ENCODE results near the gene PLPP6. TPM values are rescaled to one million over a fixed set of nuclear protein-coding genes. Genes with fewer than 3 reads are reported as not detected.
"Not testable (repeated sequence)": the region's sequence is repeated elsewhere in the genome, so short reads cannot be mapped to it uniquely, and the experiment has no call there.

Gene PLPP6
- total RNA-seq, 2 donors from 2014 or later = 3.8 to 5.9 TPM

GRCh38 chr9:4642351-4642750 is 19.7 kb upstream of the PLPP6 start:
- Mint-ChIP-seq H3K4me1 (ENCODE audit: low read depth in 2 of 2) (peaks cover 0 to 5% of the 10 kb centered on the region in 2 donors), H3K4me3 (no peak overlapping the region), H3K36me3 (no peaks in the 10 kb centered on the region), H3K27ac (no peak overlapping the region), H3K9me3 (no peaks in the 10 kb centered on the region), H3K27me3 (peaks cover 2 to 3% of the 10 kb centered on the region in 2 donors)
- no peak for ATAC-seq
- DNase-seq (ENCODE audit: low spot score) = no peak

DNA sequence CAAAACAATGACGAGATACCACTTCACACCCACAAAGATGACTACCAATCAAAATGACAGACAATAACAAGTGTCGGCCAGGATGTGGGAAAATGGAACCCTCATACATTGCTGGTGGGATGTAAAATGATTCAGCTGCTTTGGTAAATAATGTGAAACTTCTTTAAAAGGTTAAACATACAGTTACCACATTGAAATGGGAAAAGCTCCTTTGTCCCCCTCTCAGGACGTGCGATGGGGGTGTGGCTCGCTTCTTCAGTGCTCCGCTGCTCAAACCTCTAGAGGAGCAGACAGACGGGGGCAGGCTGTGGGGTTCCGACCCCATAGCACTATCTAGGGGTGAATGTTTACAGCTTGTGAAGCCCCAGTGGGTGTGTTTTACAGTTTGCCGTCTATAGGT is 8.0 kb upstream of the PLPP6 start:
- Mint-ChIP-seq H3K4me1 (ENCODE audit: low read depth in 2 of 2) (peaks cover 24 to 26% of the 10 kb centered on the region in 2 donors), H3K27me3 (no peaks in the 10 kb centered on the region), H3K36me3 (peaks cover 4% of the 10 kb centered on the region), H3K9me3 (no peaks in the 10 kb centered on the region), H3K27ac (peak overlapping the region; percentile 73 to 90), H3K4me3 (peak overlapping the region; percentile 58)
- DNase-seq (ENCODE audit: low spot score) (peak; percentile 62), ATAC-seq (peak; percentile 92)

GRCh38 chr9:4654538-4654937 is 7.6 kb upstream of the PLPP6 start:
- no peak for DNase-seq (ENCODE audit: low spot score)
- no peaks in the 10 kb centered on the region for H3K9me3 Mint-ChIP-seq
- H3K27ac Mint-ChIP-seq = peak overlapping the region; percentile 73 to 90
- H3K4me1 Mint-ChIP-seq (ENCODE audit: low read depth in 2 of 2) = peaks cover 24 to 26% of the 10 kb centered on the region in 2 donors
- peak overlapping the region; percentile 58 for H3K4me3 Mint-ChIP-seq
- H3K27me3 Mint-ChIP-seq = no peaks in the 10 kb centered on the region
- H3K36me3 Mint-ChIP-seq = peaks cover 4% of the 10 kb centered on the region
- ATAC-seq = no peak

DNA sequence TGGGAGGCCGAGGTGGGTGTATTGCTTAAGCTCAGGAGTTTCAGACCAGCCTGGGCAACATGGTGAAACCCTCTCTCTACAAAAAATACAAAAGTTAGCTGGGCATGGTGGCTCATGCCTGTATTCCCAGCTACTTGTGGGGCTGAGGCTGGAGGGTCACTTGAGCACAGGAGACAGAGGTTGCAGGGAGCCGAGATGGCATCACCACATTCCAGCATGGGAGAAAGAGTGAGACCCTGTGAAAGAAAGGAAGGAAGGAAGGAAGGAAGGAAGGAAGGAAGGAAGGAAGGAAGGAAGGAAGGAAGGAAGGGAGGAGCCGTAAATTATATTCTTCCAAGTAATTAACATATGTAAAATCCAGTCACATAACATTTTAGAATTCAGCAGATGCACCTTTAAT is 5.9 kb upstream of the PLPP6 start:
- H3K9me3 Mint-ChIP-seq; H3K27me3 Mint-ChIP-seq; DNase-seq (ENCODE audit: low spot score); H3K36me3 Mint-ChIP-seq; ATAC-seq; H3K4me3 Mint-ChIP-seq: not testable (repeated sequence)
- H3K27ac Mint-ChIP-seq = peak overlapping the region in 1 of 2 donors; percentile 52
- peaks cover 27 to 33% of the 10 kb centered on the region in 2 donors for H3K4me1 Mint-ChIP-seq (ENCODE audit: low read depth in 2 of 2)

DNA sequence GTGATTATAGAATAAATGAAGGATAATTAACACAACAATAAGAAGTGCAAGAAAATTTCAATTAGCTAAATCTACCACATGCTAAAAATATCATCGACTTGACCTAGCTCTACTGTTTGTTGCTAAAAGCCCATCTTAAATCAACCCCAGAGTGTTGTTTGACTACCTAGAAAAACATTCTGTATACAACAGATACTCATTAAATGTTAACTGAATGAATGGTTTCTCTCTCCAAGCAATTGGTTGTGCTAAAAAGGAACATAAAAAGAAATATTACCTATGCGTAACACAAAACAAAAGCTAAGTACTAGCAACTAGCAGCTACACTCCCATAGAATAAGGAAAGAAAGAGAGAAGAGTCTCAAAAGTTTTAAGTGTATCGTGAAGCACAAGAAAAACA is 5.5 kb upstream of the PLPP6 start:
- no peak overlapping the region for H3K4me3 Mint-ChIP-seq
- DNase-seq (ENCODE audit: low spot score) = no peak
- no peak for ATAC-seq
- no peaks in the 10 kb centered on the region for H3K27me3 Mint-ChIP-seq
- peaks cover 4% of the 10 kb centered on the region for H3K36me3 Mint-ChIP-seq
- H3K4me1 Mint-ChIP-seq (ENCODE audit: low read depth in 2 of 2) = peaks cover 31 to 36% of the 10 kb centered on the region in 2 donors
- H3K27ac Mint-ChIP-seq = peak overlapping the region in 1 of 2 donors; percentile 52
- no peaks in the 10 kb centered on the region for H3K9me3 Mint-ChIP-seq

- no peaks in the 10 kb centered on the region for H3K9me3 Mint-ChIP-seq
- H3K4me1 Mint-ChIP-seq (ENCODE audit: low read depth in 2 of 2) = peaks cover 38 to 42% of the 10 kb centered on the region in 2 donors
- DNase-seq (ENCODE audit: low spot score) = no peak
- no peaks in the 10 kb centered on the region for H3K27me3 Mint-ChIP-seq
- no peak for ATAC-seq
- H3K36me3 Mint-ChIP-seq = peaks cover 4% of the 10 kb centered on the region
- H3K27ac Mint-ChIP-seq = no peak overlapping the region
- no peak overlapping the region for H3K4me3 Mint-ChIP-seq
Measured at GRCh38 chr9:4657426-4658159, 4.5 kb upstream of the PLPP6 start.

DNA sequence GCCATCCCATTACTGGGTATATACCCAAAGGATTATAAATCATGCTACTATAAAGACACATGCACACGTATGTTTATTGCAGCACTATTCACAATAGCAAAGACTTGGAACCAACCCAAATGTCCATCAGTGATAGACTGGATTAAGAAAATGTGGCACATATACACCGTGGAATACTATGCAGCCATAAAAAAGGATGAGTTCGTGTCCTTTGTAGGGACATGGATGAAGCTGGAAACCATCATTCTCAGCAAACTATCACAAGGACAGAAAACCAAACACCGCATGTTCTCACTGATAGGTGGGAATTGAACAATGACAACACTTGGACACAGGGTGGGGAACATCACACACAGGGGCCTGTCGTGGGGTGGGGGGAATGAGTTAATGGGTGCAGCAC is 1.4 kb upstream of the PLPP6 start:
- DNase-seq (ENCODE audit: low spot score); H3K4me3 Mint-ChIP-seq; H3K36me3 Mint-ChIP-seq; H3K27me3 Mint-ChIP-seq; ATAC-seq; H3K9me3 Mint-ChIP-seq: not testable (repeated sequence)
- Mint-ChIP-seq H3K27ac (peak overlapping the region; percentile 79 to 85), H3K4me1 (ENCODE audit: low read depth in 2 of 2) (peaks cover 39 to 42% of the 10 kb centered on the region in 2 donors)

GRCh38 chr9:4661165-4661564 is 929 bp upstream of the PLPP6 start:
- no peaks in the 10 kb centered on the region for H3K27me3 Mint-ChIP-seq
- ATAC-seq = no peak
- peak overlapping the region; percentile 97 for H3K4me3 Mint-ChIP-seq
- peak overlapping the region; percentile 79 to 85 for H3K27ac Mint-ChIP-seq
- H3K36me3 Mint-ChIP-seq = no peaks in the 10 kb centered on the region
- no peak for DNase-seq (ENCODE audit: low spot score)
- peaks cover 44 to 47% of the 10 kb centered on the region in 2 donors for H3K4me1 Mint-ChIP-seq (ENCODE audit: low read depth in 2 of 2)
- H3K9me3 Mint-ChIP-seq = no peaks in the 10 kb centered on the region

GRCh38 chr9:4661611-4662010 is 483 bp upstream of the PLPP6 start:
- H3K9me3 Mint-ChIP-seq = no peaks in the 10 kb centered on the region
- H3K27me3 Mint-ChIP-seq = no peaks in the 10 kb centered on the region
- DNase-seq (ENCODE audit: low spot score) (no peak), ATAC-seq (no peak)
- H3K27ac Mint-ChIP-seq = peak overlapping the region; percentile 79 to 85
- peak overlapping the region; percentile 97 for H3K4me3 Mint-ChIP-seq
- H3K36me3 Mint-ChIP-seq = no peaks in the 10 kb centered on the region
- H3K4me1 Mint-ChIP-seq (ENCODE audit: low read depth in 2 of 2) = peaks cover 47 to 51% of the 10 kb centered on the region in 2 donors

DNA sequence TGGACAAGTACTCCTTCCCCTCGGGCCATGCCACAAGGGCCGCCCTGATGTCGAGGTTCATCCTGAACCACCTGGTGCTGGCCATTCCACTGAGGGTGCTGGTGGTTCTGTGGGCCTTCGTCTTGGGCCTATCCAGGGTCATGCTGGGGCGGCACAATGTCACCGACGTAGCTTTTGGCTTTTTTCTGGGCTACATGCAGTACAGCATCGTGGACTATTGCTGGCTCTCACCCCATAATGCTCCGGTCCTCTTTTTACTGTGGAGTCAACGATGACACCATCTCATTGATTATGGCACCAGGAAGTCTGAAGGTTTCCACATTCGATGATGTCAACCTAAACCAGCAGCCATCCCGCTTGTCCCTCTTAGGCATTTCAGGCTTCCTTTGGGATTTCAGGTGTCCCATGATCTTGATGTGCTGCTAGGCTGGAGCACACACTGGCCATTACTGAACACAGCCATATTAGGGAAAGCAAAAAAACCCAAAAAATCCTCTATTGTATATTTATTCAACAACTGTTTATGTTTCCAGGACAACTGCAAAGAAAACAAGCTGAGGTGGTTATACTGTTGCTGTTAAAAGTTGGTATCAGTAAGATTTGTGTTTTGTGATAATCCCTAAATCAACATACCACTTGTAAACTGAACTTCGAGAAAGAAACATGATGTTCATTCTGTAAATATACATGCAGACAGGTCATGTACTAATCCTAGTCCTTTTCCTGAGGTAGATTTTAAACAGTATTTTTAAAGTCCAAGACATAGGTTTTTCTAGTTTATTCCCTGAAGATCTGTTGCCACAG is 1.1 kb downstream of the PLPP6 start:
- DNase-seq (ENCODE audit: low spot score) (no peak), ATAC-seq (peak in 1 of 2 donors; percentile 5)
- no peaks in the 10 kb centered on the region for H3K36me3 Mint-ChIP-seq

DNA sequence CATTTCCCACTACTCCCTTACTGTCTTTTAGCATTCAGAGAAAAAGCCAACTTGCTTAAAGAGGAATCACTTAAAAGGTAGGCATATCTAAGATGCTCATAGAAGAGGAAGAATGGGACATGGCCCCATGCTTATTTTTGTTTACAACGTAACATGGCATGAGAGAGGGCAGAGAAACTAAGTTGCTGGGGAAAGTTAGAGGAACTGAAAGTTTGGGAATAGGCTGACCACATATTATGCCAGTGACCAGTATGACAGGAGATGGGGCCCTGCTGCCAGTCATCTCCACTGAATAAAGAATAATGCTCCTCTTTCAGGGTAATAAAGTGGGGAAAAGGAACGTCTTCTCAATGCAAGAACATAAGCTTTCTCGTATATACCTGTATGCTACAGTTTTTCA is 1.9 kb downstream of the PLPP6 start:
- Mint-ChIP-seq H3K4me3 (peak overlapping the region; percentile 97), H3K27me3 (peaks cover 6 to 7% of the 10 kb centered on the region in 2 donors), H3K36me3 (no peaks in the 10 kb centered on the region)

More for the DNA sequence above, 1.1 kb downstream of the PLPP6 start:
- Mint-ChIP-seq H3K9me3 (no peaks in the 10 kb centered on the region), H3K27me3 (peaks cover 3 to 6% of the 10 kb centered on the region in 2 donors), H3K27ac (peak overlapping the region; percentile 65 to 79), H3K4me3 (peak overlapping the region; percentile 97), H3K4me1 (ENCODE audit: low read depth in 2 of 2) (peaks cover 46 to 56% of the 10 kb centered on the region in 2 donors)

GRCh38 chr9:4665357-4665756 is 3.3 kb downstream of the PLPP6 start:
- Mint-ChIP-seq H3K27me3 (peaks cover 6 to 7% of the 10 kb centered on the region in 2 donors), H3K4me3 (peak overlapping the region; percentile 71), H3K4me1 (ENCODE audit: low read depth in 2 of 2) (peaks cover 42 to 56% of the 10 kb centered on the region in 2 donors), H3K36me3 (no peaks in the 10 kb centered on the region), H3K27ac (peak overlapping the region in 1 of 2 donors; percentile 47), H3K9me3 (no peaks in the 10 kb centered on the region)
- ATAC-seq (no peak), DNase-seq (ENCODE audit: low spot score) (no peak)

More for the DNA sequence above, 1.9 kb downstream of the PLPP6 start:
- ATAC-seq (no peak), DNase-seq (ENCODE audit: low spot score) (no peak)
- Mint-ChIP-seq H3K9me3 (no peaks in the 10 kb centered on the region), H3K27ac (no peak overlapping the region), H3K4me1 (ENCODE audit: low read depth in 2 of 2) (peaks cover 46 to 56% of the 10 kb centered on the region in 2 donors)

- Mint-ChIP-seq H3K27ac (peak within 1 kb of the TSS in 1 of 2 donors; percentile 47), H3K4me3 (peak within 1 kb of the TSS; percentile 71), H3K4me1 (ENCODE audit: low read depth in 2 of 2) (peaks cover 39 to 53% of the 10 kb centered on the region in 2 donors), H3K36me3 (no peaks in the 10 kb centered on the region), H3K9me3 (no peaks in the 10 kb centered on the region), H3K27me3 (peaks cover 6 to 7% of the 10 kb centered on the region in 2 donors)
- ATAC-seq = peak; percentile 44 to 48
- DNase-seq (ENCODE audit: low spot score) = peak; percentile 61
Measured at GRCh38 chr9:4666042-4666699, 4.1 kb downstream of the PLPP6 start, which contains the start of gene SPATA6L. Gene SPATA6L (minus strand): TSS chr9:4666480. CDS start chr9:4666250, 230 bp downstream.
